ENCODE measurements around the gene RAB15. TPM values are rescaled to one million over a fixed set of nuclear protein-coding genes. Genes with fewer than 3 reads are reported as not detected.

Gene RAB15
- total and polyA plus RNA-seq, 4 donors = 6.8 to 16.4 (median 14.9) TPM

GRCh38 chr14:64940336-64940910, 31.7 kb downstream of the RAB15 start:
- no peak overlapping the region for H3K27ac ChIP-seq (ENCODE audit: low read depth in 1 of 2, low read length in 1 of 2)
- peaks cover 0 to 4% (median 0%) of the 10 kb centered on the region in 5 donors for H3K4me1 ChIP-seq (ENCODE audit: control insufficient read depth in 5 of 5, insufficient read depth in 5 of 5, low read length in 5 of 5)
- TF ChIP-seq CTCF (IDR thresholded peaks at IDR 0.05; ENCODE audit: control extremely low read depth, extremely low read depth) = no peak
- 94 to 97% methylated on average over 3 of the region's 3 CpGs for WGBS, 2 donors
- H3K27me3 ChIP-seq (ENCODE audit: control insufficient read depth in 3 of 3, insufficient read depth in 3 of 3, low read length in 2 of 3) = no peaks in the 10 kb centered on the region
- no peak overlapping the region for H3K9ac ChIP-seq (ENCODE audit: insufficient read depth in 1 of 2, low read length in 2 of 2)
- DNase-seq = no peak
- no peak overlapping the region for H3K4me3 ChIP-seq
- H3K36me3 ChIP-seq (ENCODE audit: control insufficient read depth in 4 of 4, insufficient read depth in 4 of 4, low read length in 4 of 4) = peaks cover 0 to 5% (median under 1%) of the 10 kb centered on the region in 4 donors
- no peaks in the 10 kb centered on the region for H3K9me3 ChIP-seq (ENCODE audit: control insufficient read depth in 4 of 4, insufficient read depth in 3 of 4, low read length in 3 of 4)
- no peak for ATAC-seq (ENCODE audit: insufficient read depth, low FRiP score)

DNA sequence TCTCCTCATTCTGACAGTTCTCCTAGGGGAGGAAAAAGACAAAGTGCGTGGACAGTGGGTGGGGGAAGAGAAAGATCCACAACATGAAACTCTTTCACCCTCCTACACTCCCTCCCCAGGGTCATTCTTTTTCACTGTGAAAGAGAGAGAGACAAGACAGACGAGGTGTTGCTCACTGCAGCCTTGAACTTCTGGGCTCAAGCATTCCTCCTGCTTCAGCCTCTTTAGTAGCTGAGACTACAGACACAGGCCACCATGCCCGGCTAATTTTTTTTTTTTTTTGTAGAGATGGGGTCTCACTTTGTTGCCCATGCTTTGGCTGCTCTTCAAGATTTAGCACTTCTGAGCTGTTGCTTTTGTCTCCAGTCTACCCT, 32.3 kb downstream of the RAB15 start:
- no peak overlapping the region for H3K9ac ChIP-seq (ENCODE audit: insufficient read depth in 1 of 2, low read length in 2 of 2)

DNA sequence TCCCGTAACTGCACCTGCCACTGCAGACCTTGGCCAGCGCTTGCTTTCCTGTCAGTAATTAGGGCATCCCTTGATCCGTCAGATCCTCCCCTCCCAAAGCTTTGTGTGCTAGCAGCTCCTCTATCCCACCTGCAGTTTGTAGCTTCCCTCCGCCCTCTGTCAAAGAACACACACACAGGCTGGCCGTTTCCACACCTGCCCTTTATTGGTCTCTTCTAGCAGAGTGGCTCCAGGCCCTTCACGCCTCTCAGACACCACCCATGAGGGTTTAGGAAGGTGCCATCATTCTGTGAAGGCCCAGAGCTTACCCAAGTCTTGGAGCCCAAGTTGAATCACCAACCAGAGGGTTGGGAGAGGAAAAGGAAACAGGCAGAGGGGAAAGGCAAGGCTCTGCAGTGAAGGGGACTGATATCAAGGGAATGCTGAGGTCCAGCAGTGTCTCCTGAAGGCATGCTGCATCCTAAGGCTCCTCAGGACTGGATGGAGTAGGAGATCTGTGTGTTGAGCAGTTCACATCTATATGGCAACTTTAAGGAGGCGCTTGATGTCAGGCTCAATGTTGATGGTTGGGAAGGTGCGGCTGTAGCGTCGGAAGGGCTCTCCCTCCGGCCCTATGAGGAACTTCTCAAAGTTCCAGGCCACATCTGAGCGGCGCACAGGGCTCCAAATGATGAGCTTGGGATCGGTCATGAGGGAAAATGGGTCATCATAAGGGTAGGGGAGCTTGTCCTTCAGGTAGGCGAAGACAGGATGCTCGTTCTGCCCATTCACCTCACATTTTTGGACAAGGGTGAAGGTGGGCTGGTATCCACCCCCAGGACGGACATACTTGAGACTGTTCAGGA, 32.9 kb downstream of the RAB15 start:
- no peak for DNase-seq
- H3K4me1 ChIP-seq (ENCODE audit: control insufficient read depth in 5 of 5, insufficient read depth in 5 of 5, low read length in 5 of 5) = peaks cover 0 to 7% (median 0%) of the 10 kb centered on the region in 5 donors
- 95 to 97% methylated on average over 17 of the region's 17 CpGs for WGBS, 2 donors
- no peak overlapping the region for H3K9ac ChIP-seq (ENCODE audit: insufficient read depth in 1 of 2, low read length in 2 of 2)
- H3K27ac ChIP-seq (ENCODE audit: low read depth in 1 of 2, low read length in 1 of 2) = no peak overlapping the region
- no peaks in the 10 kb centered on the region for H3K27me3 ChIP-seq (ENCODE audit: control insufficient read depth in 3 of 3, insufficient read depth in 3 of 3, low read length in 2 of 3)
- ATAC-seq (ENCODE audit: insufficient read depth, low FRiP score) = no peak
- TF ChIP-seq CTCF (IDR thresholded peaks at IDR 0.05; ENCODE audit: control extremely low read depth, extremely low read depth) = no peak
- H3K36me3 ChIP-seq (ENCODE audit: control insufficient read depth in 4 of 4, insufficient read depth in 4 of 4, low read length in 4 of 4) = peaks cover 0 to 5% (median 0%) of the 10 kb centered on the region in 4 donors
- no peak overlapping the region for H3K4me3 ChIP-seq
- no peaks in the 10 kb centered on the region for H3K9me3 ChIP-seq (ENCODE audit: control insufficient read depth in 4 of 4, insufficient read depth in 3 of 4, low read length in 3 of 4)

More for the DNA sequence above, 32.3 kb downstream of the RAB15 start:
- Histone ChIP-seq H3K36me3 (ENCODE audit: control insufficient read depth in 4 of 4, insufficient read depth in 4 of 4, low read length in 4 of 4) (peaks cover 0 to 5% (median under 1%) of the 10 kb centered on the region in 4 donors), H3K4me3 (no peak overlapping the region), H3K4me1 (ENCODE audit: control insufficient read depth in 5 of 5, insufficient read depth in 5 of 5, low read length in 5 of 5) (peaks cover 0 to 4% (median 0%) of the 10 kb centered on the region in 5 donors), H3K27ac (ENCODE audit: low read depth in 1 of 2, low read length in 1 of 2) (no peak overlapping the region), H3K27me3 (ENCODE audit: control insufficient read depth in 3 of 3, insufficient read depth in 3 of 3, low read length in 2 of 3) (no peaks in the 10 kb centered on the region), H3K9me3 (ENCODE audit: control insufficient read depth in 4 of 4, insufficient read depth in 3 of 4, low read length in 3 of 4) (no peaks in the 10 kb centered on the region)
- WGBS, 2 donors = 81 to 90% methylated on average over 3 of the region's 3 CpGs
- no peak for ATAC-seq (ENCODE audit: insufficient read depth, low FRiP score)
- no peak for DNase-seq
- no peak for TF ChIP-seq CTCF (IDR thresholded peaks at IDR 0.05; ENCODE audit: control extremely low read depth, extremely low read depth)
